IPS-18c (cell line): ENCODE results near the gene SPECC1L.

Source experiments
- H3K4me3 ChIP-seq: 2 replicates; pipeline ENCODE4 v1.7.0; 2013; ENCODE audit warnings: low read depth, mild to moderate bottlenecking, low read length, moderate library complexity; ENCODE audit not compliant: insufficient read depth
- H3K9me3 ChIP-seq: one replicate; pipeline ENCODE4 v1.6.1; 2013; ENCODE audit warnings: mild to moderate bottlenecking, low read length, moderate library complexity; ENCODE audit not compliant: control insufficient read depth, insufficient read depth

SPECC1L gene

GRCh38 chr22:24433001-24433827 is 162.6 kb downstream of the SPECC1L start:
- no peak overlapping the region for H3K4me3 ChIP-seq
- no peaks in the 10 kb centered on the region for H3K9me3 ChIP-seq

GRCh38 chr22:24433828-24434470 is 163.3 kb downstream of the SPECC1L start:
- Histone ChIP-seq H3K4me3 (no peak overlapping the region), H3K9me3 (no peaks in the 10 kb centered on the region)

GRCh38 chr22:24434471-24435322 is 164.1 kb downstream of the SPECC1L start:
- Histone ChIP-seq H3K9me3 (no peaks in the 10 kb centered on the region), H3K4me3 (no peak overlapping the region)

- Histone ChIP-seq H3K4me3 (no peak overlapping the region), H3K9me3 (no peaks in the 10 kb centered on the region)
These were observed 164.7 kb downstream of the SPECC1L start for GRCh38 chr22:24435323-24435645.

- no peaks in the 10 kb centered on the region for H3K9me3 ChIP-seq
- H3K4me3 ChIP-seq = no peak overlapping the region
These were observed 165.3 kb downstream of the SPECC1L start for GRCh38 chr22:24435861-24436371.

- no peak overlapping the region for H3K4me3 ChIP-seq
These were observed 165.9 kb downstream of the SPECC1L start for GRCh38 chr22:24436553-24436952.

GRCh38 chr22:24437091-24437490 is 166.5 kb downstream of the SPECC1L start:
- Histone ChIP-seq H3K4me3 (no peak overlapping the region), H3K9me3 (no peaks in the 10 kb centered on the region)

More at GRCh38 chr22:24436553-24436952, 165.9 kb downstream of the SPECC1L start:
- H3K9me3 ChIP-seq = no peaks in the 10 kb centered on the region

- H3K4me3 ChIP-seq = no peak overlapping the region
These were observed 167.2 kb downstream of the SPECC1L start for GRCh38 chr22:24437741-24438328.

GRCh38 chr22:24440270-24440717 is 169.7 kb downstream of the SPECC1L start:
- H3K4me3 ChIP-seq = no peak overlapping the region
- H3K9me3 ChIP-seq = no peaks in the 10 kb centered on the region

More at GRCh38 chr22:24437741-24438328, 167.2 kb downstream of the SPECC1L start:
- H3K9me3 ChIP-seq = no peaks in the 10 kb centered on the region

GRCh38 chr22:24440718-24441405 is 170.2 kb downstream of the SPECC1L start:
- Histone ChIP-seq H3K9me3 (no peaks in the 10 kb centered on the region), H3K4me3 (no peak overlapping the region)

GRCh38 chr22:24441406-24442351 is 171.0 kb downstream of the SPECC1L start:
- no peaks in the 10 kb centered on the region for H3K9me3 ChIP-seq
- H3K4me3 ChIP-seq = no peak overlapping the region

GRCh38 chr22:24442352-24442744 is 171.7 kb downstream of the SPECC1L start:
- no peaks in the 10 kb centered on the region for H3K9me3 ChIP-seq
- H3K4me3 ChIP-seq = no peak overlapping the region

- Histone ChIP-seq H3K9me3 (no peaks in the 10 kb centered on the region), H3K4me3 (no peak overlapping the region)
These were observed 173.0 kb downstream of the SPECC1L start for GRCh38 chr22:24443668-24444067.

GRCh38 chr22:24444251-24444650 is 173.6 kb downstream of the SPECC1L start:
- no peaks in the 10 kb centered on the region for H3K9me3 ChIP-seq
- H3K4me3 ChIP-seq = no peak overlapping the region

GRCh38 chr22:24444729-24445466 is 174.3 kb downstream of the SPECC1L start:
- no peaks in the 10 kb centered on the region for H3K9me3 ChIP-seq
- H3K4me3 ChIP-seq = no peak overlapping the region
